ENCODE data around the gene DELE1. TPM values are rescaled to one million over a fixed set of nuclear protein-coding genes. Genes with fewer than 3 reads are reported as not detected.

Gene DELE1
- total RNA-seq, 2 donors from 2014 or later, result 66.7 to 98.1 TPM

GRCh38 chr5:141973871-141974595 lies 50.4 kb downstream of the DELE1 start:
- Histone ChIP-seq H3K4me3 (no peak overlapping the region), H3K27ac (no peak overlapping the region), H3K4me1 (replicated peaks) (no peaks in the 10 kb centered on the region), H3K27me3 (replicated peaks; ENCODE audit: insufficient read depth) (no peaks in the 10 kb centered on the region), H3K9me3 (no peaks in the 10 kb centered on the region), H3K36me3 (no peaks in the 10 kb centered on the region)
- 74% methylated on average over 1 of the region's 1 CpG for WGBS
- intact Hi-C loops (cut with DNase I), result no loop called here
- no peak for DNase-seq (ENCODE audit: low spot score)
- TF ChIP-seq POLR2AphosphoS5 (IDR thresholded peaks at IDR 0.05) (no peak), POLR2A (IDR thresholded peaks at IDR 0.05) (no peak)
- TF ChIP-seq, protein P1, sequence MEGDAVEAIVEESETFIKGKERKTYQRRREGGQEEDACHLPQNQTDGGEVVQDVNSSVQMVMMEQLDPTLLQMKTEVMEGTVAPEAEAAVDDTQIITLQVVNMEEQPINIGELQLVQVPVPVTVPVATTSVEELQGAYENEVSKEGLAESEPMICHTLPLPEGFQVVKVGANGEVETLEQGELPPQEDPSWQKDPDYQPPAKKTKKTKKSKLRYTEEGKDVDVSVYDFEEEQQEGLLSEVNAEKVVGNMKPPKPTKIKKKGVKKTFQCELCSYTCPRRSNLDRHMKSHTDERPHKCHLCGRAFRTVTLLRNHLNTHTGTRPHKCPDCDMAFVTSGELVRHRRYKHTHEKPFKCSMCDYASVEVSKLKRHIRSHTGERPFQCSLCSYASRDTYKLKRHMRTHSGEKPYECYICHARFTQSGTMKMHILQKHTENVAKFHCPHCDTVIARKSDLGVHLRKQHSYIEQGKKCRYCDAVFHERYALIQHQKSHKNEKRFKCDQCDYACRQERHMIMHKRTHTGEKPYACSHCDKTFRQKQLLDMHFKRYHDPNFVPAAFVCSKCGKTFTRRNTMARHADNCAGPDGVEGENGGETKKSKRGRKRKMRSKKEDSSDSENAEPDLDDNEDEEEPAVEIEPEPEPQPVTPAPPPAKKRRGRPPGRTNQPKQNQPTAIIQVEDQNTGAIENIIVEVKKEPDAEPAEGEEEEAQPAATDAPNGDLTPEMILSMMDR (IDR thresholded peaks at IDR 0.05), result no peak

DNA sequence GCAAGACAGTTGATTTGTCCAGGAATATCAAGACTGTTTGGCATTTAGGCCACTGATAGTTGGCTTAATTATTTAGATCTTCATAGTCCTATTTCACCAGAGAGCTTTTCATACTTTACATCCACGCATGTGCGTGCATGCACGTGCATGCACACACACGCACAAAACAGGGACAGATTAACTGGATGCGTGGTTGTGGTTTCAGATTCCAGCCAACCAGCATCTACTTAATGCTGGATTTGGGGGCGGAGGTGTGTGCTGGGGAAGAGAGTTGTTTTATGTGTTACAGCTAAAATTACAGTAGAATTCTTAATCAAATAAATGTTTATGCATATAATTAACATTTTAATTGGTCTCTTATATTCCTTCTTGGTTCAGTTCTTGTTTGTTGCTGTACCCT lies 52.5 kb downstream of the DELE1 start:
- 49% methylated on average over 6 of the region's 6 CpGs for WGBS
- Histone ChIP-seq H3K27ac (no peak overlapping the region), H3K27me3 (replicated peaks; ENCODE audit: insufficient read depth) (no peaks in the 10 kb centered on the region), H3K4me3 (no peak overlapping the region), H3K9me3 (no peaks in the 10 kb centered on the region), H3K4me1 (replicated peaks) (no peaks in the 10 kb centered on the region), H3K36me3 (peaks cover 0 to 13% of the 10 kb centered on the region in 2 donors)
- no peak for DNase-seq (ENCODE audit: low spot score)
- intact Hi-C loops (cut with DNase I), result no loop called here
- TF ChIP-seq, protein P1 (IDR thresholded peaks at IDR 0.05), result no peak
- TF ChIP-seq POLR2AphosphoS5 (IDR thresholded peaks at IDR 0.05) (no peak), POLR2A (IDR thresholded peaks at IDR 0.05) (no peak)

DNA sequence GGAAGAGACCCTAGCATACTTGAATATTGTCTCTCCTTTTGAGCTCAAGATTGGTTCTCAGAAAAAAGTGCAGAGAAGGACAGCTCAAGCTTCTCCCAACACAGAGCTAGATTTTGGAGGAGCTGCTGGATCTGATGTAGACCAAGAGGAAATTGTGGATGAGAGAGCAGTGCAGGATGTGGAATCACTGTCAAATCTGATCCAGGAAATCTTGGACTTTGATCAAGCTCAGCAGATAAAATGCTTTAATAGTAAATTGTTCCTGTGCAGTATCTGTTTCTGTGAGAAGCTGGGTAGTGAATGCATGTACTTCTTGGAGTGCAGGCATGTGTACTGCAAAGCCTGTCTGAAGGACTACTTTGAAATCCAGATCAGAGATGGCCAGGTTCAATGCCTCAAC lies 54.7 kb downstream of the DELE1 start:
- no peak overlapping the region for H3K27ac ChIP-seq
- no peak overlapping the region for H3K4me3 ChIP-seq
- TF ChIP-seq POLR2AphosphoS5 (IDR thresholded peaks at IDR 0.05), result no peak
- TF ChIP-seq POLR2A (IDR thresholded peaks at IDR 0.05), result no peak
- TF ChIP-seq, protein P1 (IDR thresholded peaks at IDR 0.05), result no peak
- H3K9me3 ChIP-seq, result no peaks in the 10 kb centered on the region
- no peaks in the 10 kb centered on the region for H3K4me1 ChIP-seq (replicated peaks)
- no peaks in the 10 kb centered on the region for H3K27me3 ChIP-seq (replicated peaks; ENCODE audit: insufficient read depth)
- no peak for DNase-seq (ENCODE audit: low spot score)
- peaks cover 0 to 13% of the 10 kb centered on the region in 2 donors for H3K36me3 ChIP-seq
- intact Hi-C loops (cut with DNase I), result no loop called here

- H3K9me3 ChIP-seq, result no peaks in the 10 kb centered on the region
- intact Hi-C loops (cut with DNase I), result no loop called here
- no peak for TF ChIP-seq POLR2AphosphoS5 (IDR thresholded peaks at IDR 0.05)
- TF ChIP-seq, protein P1 (IDR thresholded peaks at IDR 0.05), result no peak
- TF ChIP-seq POLR2A (IDR thresholded peaks at IDR 0.05), result no peak
- no peak overlapping the region for H3K4me3 ChIP-seq
- no peaks in the 10 kb centered on the region for H3K27me3 ChIP-seq (replicated peaks; ENCODE audit: insufficient read depth)
- DNase-seq (ENCODE audit: low spot score), result no peak
- 70% methylated on average over 2 of the region's 2 CpGs for WGBS
- H3K4me1 ChIP-seq (replicated peaks), result no peaks in the 10 kb centered on the region
- H3K36me3 ChIP-seq, result peaks cover 5 to 13% of the 10 kb centered on the region in 2 donors
- no peak overlapping the region for H3K27ac ChIP-seq
Observed at GRCh38 chr5:141982626-141983025, 59.0 kb downstream of the DELE1 start.

- no peak overlapping the region for H3K27ac ChIP-seq
- peaks cover 0 to 5% of the 10 kb centered on the region in 2 donors for H3K36me3 ChIP-seq
- H3K4me3 ChIP-seq, result no peak overlapping the region
- DNase-seq (ENCODE audit: low spot score), result no peak
- H3K4me1 ChIP-seq (replicated peaks), result no peaks in the 10 kb centered on the region
- no peaks in the 10 kb centered on the region for H3K27me3 ChIP-seq (replicated peaks; ENCODE audit: insufficient read depth)
- no peaks in the 10 kb centered on the region for H3K9me3 ChIP-seq
- TF ChIP-seq POLR2AphosphoS5 (IDR thresholded peaks at IDR 0.05) (no peak), POLR2A (IDR thresholded peaks at IDR 0.05) (no peak)
- TF ChIP-seq, protein P1 (IDR thresholded peaks at IDR 0.05), result no peak
- intact Hi-C loops (cut with DNase I), result no loop called here
Observed at GRCh38 chr5:141986072-141986471, 62.4 kb downstream of the DELE1 start.

Measured in prostate gland (tissue), 2 donors.